HL-60 (cell line): ENCODE results near the gene KNL1.

ENCODE experiments used
- GABPA ChIP-seq: IDR thresholded peaks from 2 replicates; pipeline ENCODE4 v1.6.1; 2012; ENCODE audit warnings: low read depth
- POLR2AphosphoS5 ChIP-seq: IDR thresholded peaks from 2 replicates; pipeline ENCODE4 v1.6.1; 2012; ENCODE audit warnings: low read depth
- TF ChIP-seq, protein P1 (sequence below): IDR thresholded peaks from one replicate; pipeline ENCODE4 v1.5.1; 2011; ENCODE audit warnings: low read length, control low read depth, inconsistent platforms; ENCODE audit not compliant: insufficient read depth
- TF ChIP-seq, protein P2 (sequence below): IDR thresholded peaks from 2 replicates; pipeline ENCODE4 v1.6.1; 2012; ENCODE audit warnings: low read depth; ENCODE audit not compliant: insufficient replicate concordance

DNA sequence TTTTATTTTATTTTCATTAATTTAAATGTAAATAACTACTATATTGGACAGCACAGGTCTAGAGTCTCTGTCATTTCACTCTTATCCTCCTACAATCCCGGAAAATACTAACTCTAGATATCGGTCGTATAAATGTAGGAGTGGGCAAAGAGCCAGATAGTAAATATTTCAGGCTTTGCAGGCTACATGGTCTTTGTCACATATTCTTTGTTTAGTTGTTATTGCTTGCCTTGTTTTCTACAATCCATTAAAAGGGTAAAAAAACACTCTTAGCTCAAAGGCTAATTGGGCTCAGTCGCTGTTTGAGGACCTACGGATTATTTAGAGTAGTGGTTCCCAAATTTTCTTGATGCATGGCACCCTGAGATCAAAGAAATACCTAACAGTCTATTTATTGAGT, 1.7 kb downstream of the KNL1 start:
- TF ChIP-seq POLR2AphosphoS5 (no peak), GABPA (no peak)
- TF ChIP-seq, protein P1, sequence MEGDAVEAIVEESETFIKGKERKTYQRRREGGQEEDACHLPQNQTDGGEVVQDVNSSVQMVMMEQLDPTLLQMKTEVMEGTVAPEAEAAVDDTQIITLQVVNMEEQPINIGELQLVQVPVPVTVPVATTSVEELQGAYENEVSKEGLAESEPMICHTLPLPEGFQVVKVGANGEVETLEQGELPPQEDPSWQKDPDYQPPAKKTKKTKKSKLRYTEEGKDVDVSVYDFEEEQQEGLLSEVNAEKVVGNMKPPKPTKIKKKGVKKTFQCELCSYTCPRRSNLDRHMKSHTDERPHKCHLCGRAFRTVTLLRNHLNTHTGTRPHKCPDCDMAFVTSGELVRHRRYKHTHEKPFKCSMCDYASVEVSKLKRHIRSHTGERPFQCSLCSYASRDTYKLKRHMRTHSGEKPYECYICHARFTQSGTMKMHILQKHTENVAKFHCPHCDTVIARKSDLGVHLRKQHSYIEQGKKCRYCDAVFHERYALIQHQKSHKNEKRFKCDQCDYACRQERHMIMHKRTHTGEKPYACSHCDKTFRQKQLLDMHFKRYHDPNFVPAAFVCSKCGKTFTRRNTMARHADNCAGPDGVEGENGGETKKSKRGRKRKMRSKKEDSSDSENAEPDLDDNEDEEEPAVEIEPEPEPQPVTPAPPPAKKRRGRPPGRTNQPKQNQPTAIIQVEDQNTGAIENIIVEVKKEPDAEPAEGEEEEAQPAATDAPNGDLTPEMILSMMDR = no peak
- TF ChIP-seq, protein P2, sequence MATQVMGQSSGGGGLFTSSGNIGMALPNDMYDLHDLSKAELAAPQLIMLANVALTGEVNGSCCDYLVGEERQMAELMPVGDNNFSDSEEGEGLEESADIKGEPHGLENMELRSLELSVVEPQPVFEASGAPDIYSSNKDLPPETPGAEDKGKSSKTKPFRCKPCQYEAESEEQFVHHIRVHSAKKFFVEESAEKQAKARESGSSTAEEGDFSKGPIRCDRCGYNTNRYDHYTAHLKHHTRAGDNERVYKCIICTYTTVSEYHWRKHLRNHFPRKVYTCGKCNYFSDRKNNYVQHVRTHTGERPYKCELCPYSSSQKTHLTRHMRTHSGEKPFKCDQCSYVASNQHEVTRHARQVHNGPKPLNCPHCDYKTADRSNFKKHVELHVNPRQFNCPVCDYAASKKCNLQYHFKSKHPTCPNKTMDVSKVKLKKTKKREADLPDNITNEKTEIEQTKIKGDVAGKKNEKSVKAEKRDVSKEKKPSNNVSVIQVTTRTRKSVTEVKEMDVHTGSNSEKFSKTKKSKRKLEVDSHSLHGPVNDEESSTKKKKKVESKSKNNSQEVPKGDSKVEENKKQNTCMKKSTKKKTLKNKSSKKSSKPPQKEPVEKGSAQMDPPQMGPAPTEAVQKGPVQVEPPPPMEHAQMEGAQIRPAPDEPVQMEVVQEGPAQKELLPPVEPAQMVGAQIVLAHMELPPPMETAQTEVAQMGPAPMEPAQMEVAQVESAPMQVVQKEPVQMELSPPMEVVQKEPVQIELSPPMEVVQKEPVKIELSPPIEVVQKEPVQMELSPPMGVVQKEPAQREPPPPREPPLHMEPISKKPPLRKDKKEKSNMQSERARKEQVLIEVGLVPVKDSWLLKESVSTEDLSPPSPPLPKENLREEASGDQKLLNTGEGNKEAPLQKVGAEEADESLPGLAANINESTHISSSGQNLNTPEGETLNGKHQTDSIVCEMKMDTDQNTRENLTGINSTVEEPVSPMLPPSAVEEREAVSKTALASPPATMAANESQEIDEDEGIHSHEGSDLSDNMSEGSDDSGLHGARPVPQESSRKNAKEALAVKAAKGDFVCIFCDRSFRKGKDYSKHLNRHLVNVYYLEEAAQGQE = no peak
